ENCODE data around the gene DNAH5. TPM values are rescaled to one million over a fixed set of nuclear protein-coding genes. Genes with fewer than 3 reads are reported as not detected.

Gene DNAH5, protein sequence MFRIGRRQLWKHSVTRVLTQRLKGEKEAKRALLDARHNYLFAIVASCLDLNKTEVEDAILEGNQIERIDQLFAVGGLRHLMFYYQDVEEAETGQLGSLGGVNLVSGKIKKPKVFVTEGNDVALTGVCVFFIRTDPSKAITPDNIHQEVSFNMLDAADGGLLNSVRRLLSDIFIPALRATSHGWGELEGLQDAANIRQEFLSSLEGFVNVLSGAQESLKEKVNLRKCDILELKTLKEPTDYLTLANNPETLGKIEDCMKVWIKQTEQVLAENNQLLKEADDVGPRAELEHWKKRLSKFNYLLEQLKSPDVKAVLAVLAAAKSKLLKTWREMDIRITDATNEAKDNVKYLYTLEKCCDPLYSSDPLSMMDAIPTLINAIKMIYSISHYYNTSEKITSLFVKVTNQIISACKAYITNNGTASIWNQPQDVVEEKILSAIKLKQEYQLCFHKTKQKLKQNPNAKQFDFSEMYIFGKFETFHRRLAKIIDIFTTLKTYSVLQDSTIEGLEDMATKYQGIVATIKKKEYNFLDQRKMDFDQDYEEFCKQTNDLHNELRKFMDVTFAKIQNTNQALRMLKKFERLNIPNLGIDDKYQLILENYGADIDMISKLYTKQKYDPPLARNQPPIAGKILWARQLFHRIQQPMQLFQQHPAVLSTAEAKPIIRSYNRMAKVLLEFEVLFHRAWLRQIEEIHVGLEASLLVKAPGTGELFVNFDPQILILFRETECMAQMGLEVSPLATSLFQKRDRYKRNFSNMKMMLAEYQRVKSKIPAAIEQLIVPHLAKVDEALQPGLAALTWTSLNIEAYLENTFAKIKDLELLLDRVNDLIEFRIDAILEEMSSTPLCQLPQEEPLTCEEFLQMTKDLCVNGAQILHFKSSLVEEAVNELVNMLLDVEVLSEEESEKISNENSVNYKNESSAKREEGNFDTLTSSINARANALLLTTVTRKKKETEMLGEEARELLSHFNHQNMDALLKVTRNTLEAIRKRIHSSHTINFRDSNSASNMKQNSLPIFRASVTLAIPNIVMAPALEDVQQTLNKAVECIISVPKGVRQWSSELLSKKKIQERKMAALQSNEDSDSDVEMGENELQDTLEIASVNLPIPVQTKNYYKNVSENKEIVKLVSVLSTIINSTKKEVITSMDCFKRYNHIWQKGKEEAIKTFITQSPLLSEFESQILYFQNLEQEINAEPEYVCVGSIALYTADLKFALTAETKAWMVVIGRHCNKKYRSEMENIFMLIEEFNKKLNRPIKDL (N-terminal part only)
- under 1 TPM in 1 of 5 donors, not detected in 4; 0.03 TPM for total RNA-seq
- total RNA-seq (2013): under 0.01 TPM
- 0 to 0.14 (median 0) reads per million in 29 experiments for total RNA-seq

GRCh38 chr5:13944560-13945199 lies at the start of gene DNAH5:
Gene DNAH5 (minus strand): TSS chr5:13944688. CDS start chr5:13944438, 250 bp downstream.
- POLR2A ChIA-PET: no interaction called here
- Histone ChIP-seq H3K4me1 (ENCODE audit: control insufficient read depth in 1 of 2, extremely low read depth in 1 of 2, insufficient read depth in 2 of 2, low read length in 2 of 2) (no peaks in the 10 kb centered on the region), H3K36me3 (ENCODE audit: control insufficient read depth in 2 of 2, extremely low read depth in 1 of 2, insufficient read depth in 1 of 2, low read length in 1 of 2) (no peaks in the 10 kb centered on the region), H3K4me3 (ENCODE audit: control insufficient read depth in 1 of 2, extremely low read depth in 1 of 2, low read length in 1 of 2) (no peak within 1 kb of the TSS), H3K9me3 (no peaks in the 10 kb centered on the region), H3K27me3 (replicated peaks in 1 of 2; ENCODE audit: control insufficient read depth in 2 of 2, extremely low read depth in 1 of 2, insufficient read depth in 2 of 2, low read length in 1 of 2) (no peaks in the 10 kb centered on the region), H3K27ac (ENCODE audit: low read length) (no peak within 1 kb of the TSS)
- Mint-ChIP-seq H3K9me3 (peaks cover 0 to 2% (median 0%) of the 10 kb centered on the region in 3 donors), H3K36me3 (no peaks in the 10 kb centered on the region), H3K4me3 (no peak within 1 kb of the TSS), H3K4me1 (no peaks in the 10 kb centered on the region), H3K27ac (no peak within 1 kb of the TSS), H3K27me3 (no peaks in the 10 kb centered on the region)
- DNase-seq (no peak), ATAC-seq (replicated peaks in 1 of 4) (no peak)
- CTCF ChIA-PET: no interaction called here
- 80% methylated on average over 1 of the region's 4 CpGs for WGBS (ENCODE audit: insufficient coverage)

GRCh38 chr5:13993926-13994325 lies 49.4 kb upstream of the DNAH5 start:
- no peak for ATAC-seq (replicated peaks in 1 of 4)
- Histone ChIP-seq H3K36me3 (ENCODE audit: control insufficient read depth in 2 of 2, extremely low read depth in 1 of 2, insufficient read depth in 1 of 2, low read length in 1 of 2) (no peaks in the 10 kb centered on the region), H3K27me3 (replicated peaks in 1 of 2; ENCODE audit: control insufficient read depth in 2 of 2, extremely low read depth in 1 of 2, insufficient read depth in 2 of 2, low read length in 1 of 2) (no peaks in the 10 kb centered on the region), H3K4me1 (ENCODE audit: control insufficient read depth in 1 of 2, extremely low read depth in 1 of 2, insufficient read depth in 2 of 2, low read length in 2 of 2) (no peaks in the 10 kb centered on the region), H3K9me3 (no peaks in the 10 kb centered on the region), H3K27ac (ENCODE audit: low read length) (no peak overlapping the region), H3K4me3 (ENCODE audit: control insufficient read depth in 1 of 2, extremely low read depth in 1 of 2, low read length in 1 of 2) (no peak overlapping the region)
- Mint-ChIP-seq H3K9me3 (peaks cover 6 to 13% (median 10%) of the 10 kb centered on the region in 3 donors), H3K4me1 (no peaks in the 10 kb centered on the region), H3K27ac (no peak overlapping the region), H3K27me3 (peaks cover 4 to 5% of the 10 kb centered on the region in 2 donors), H3K36me3 (no peaks in the 10 kb centered on the region), H3K4me3 (no peak overlapping the region)
- 70% methylated on average over 11 of the region's 11 CpGs for WGBS (ENCODE audit: insufficient coverage)
- DNase-seq: no peak
- POLR2A ChIA-PET: no interaction called here
- CTCF ChIA-PET: no interaction called here

DNA sequence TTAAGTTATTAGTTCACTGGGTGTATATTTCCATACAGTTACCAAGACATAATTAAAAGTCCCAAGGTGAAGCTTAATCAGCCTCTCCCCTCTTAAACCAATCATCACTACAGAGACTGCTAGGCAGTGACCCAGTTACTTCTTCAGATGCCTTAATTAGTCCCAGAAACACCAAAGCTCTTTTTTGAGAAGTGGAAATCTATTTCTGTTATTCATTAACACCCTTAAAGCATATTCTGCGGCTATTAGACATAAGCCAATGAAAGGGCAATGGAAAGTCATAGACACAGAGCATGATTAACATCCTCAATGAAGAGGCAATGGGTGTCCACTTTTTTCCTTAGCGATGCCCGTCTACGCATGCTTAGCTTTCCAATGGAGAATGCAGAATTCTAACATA lies 48.3 kb upstream of the DNAH5 start:
- Mint-ChIP-seq H3K9me3 (peaks cover 6 to 13% (median 10%) of the 10 kb centered on the region in 3 donors), H3K27ac (no peak overlapping the region), H3K4me1 (no peaks in the 10 kb centered on the region), H3K4me3 (no peak overlapping the region), H3K36me3 (no peaks in the 10 kb centered on the region), H3K27me3 (peaks cover 4 to 8% of the 10 kb centered on the region in 2 donors)
- ATAC-seq (replicated peaks in 1 of 4) (no peak), DNase-seq (no peak)
- ChIA-PET CTCF (no interaction called here), POLR2A (no interaction called here)
- Histone ChIP-seq H3K4me1 (ENCODE audit: control insufficient read depth in 1 of 2, extremely low read depth in 1 of 2, insufficient read depth in 2 of 2, low read length in 2 of 2) (no peaks in the 10 kb centered on the region), H3K4me3 (ENCODE audit: control insufficient read depth in 1 of 2, extremely low read depth in 1 of 2, low read length in 1 of 2) (no peak overlapping the region), H3K27me3 (replicated peaks in 1 of 2; ENCODE audit: control insufficient read depth in 2 of 2, extremely low read depth in 1 of 2, insufficient read depth in 2 of 2, low read length in 1 of 2) (no peaks in the 10 kb centered on the region), H3K36me3 (ENCODE audit: control insufficient read depth in 2 of 2, extremely low read depth in 1 of 2, insufficient read depth in 1 of 2, low read length in 1 of 2) (no peaks in the 10 kb centered on the region), H3K27ac (ENCODE audit: low read length) (no peak overlapping the region), H3K9me3 (no peaks in the 10 kb centered on the region)
- 80% methylated on average over 1 of the region's 4 CpGs for WGBS (ENCODE audit: insufficient coverage)

- 44% methylated on average over 1 of the region's 3 CpGs for WGBS (ENCODE audit: insufficient coverage)
- CTCF ChIA-PET: no interaction called here
- H3K36me3 Mint-ChIP-seq: no peaks in the 10 kb centered on the region
- no peaks in the 10 kb centered on the region for H3K9me3 ChIP-seq
- POLR2A ChIA-PET: no interaction called here
- DNase-seq: no peak
- no peak overlapping the region for H3K4me3 ChIP-seq (ENCODE audit: control insufficient read depth in 1 of 2, extremely low read depth in 1 of 2, low read length in 1 of 2)
- ATAC-seq (replicated peaks in 1 of 4): no peak
- H3K4me3 Mint-ChIP-seq: no peak overlapping the region
- no peaks in the 10 kb centered on the region for H3K4me1 ChIP-seq (ENCODE audit: control insufficient read depth in 1 of 2, extremely low read depth in 1 of 2, insufficient read depth in 2 of 2, low read length in 2 of 2)
- H3K27ac Mint-ChIP-seq: no peak overlapping the region
- H3K36me3 ChIP-seq (ENCODE audit: control insufficient read depth in 2 of 2, extremely low read depth in 1 of 2, insufficient read depth in 1 of 2, low read length in 1 of 2): no peaks in the 10 kb centered on the region
- H3K27me3 Mint-ChIP-seq: peaks cover 4 to 8% of the 10 kb centered on the region in 2 donors
- peaks cover 2 to 5% (median 2%) of the 10 kb centered on the region in 3 donors for H3K9me3 Mint-ChIP-seq
- no peaks in the 10 kb centered on the region for H3K27me3 ChIP-seq (replicated peaks in 1 of 2; ENCODE audit: control insufficient read depth in 2 of 2, extremely low read depth in 1 of 2, insufficient read depth in 2 of 2, low read length in 1 of 2)
- H3K4me1 Mint-ChIP-seq: no peaks in the 10 kb centered on the region
- no peak overlapping the region for H3K27ac ChIP-seq (ENCODE audit: low read length)
These were observed 46.9 kb upstream of the DNAH5 start for GRCh38 chr5:13991365-13991764.

- WGBS (ENCODE audit: insufficient coverage): 93% methylated on average over 2 of the region's 2 CpGs
- H3K4me3 ChIP-seq (ENCODE audit: control insufficient read depth in 1 of 2, extremely low read depth in 1 of 2, low read length in 1 of 2): no peak overlapping the region
- H3K4me1 ChIP-seq (ENCODE audit: control insufficient read depth in 1 of 2, extremely low read depth in 1 of 2, insufficient read depth in 2 of 2, low read length in 2 of 2): no peaks in the 10 kb centered on the region
- ChIA-PET CTCF (no interaction called here), POLR2A (no interaction called here)
- H3K36me3 ChIP-seq (ENCODE audit: control insufficient read depth in 2 of 2, extremely low read depth in 1 of 2, insufficient read depth in 1 of 2, low read length in 1 of 2): no peaks in the 10 kb centered on the region
- Mint-ChIP-seq H3K27ac (no peak overlapping the region), H3K4me3 (no peak overlapping the region), H3K4me1 (no peaks in the 10 kb centered on the region), H3K9me3 (peaks cover 0 to 3% (median 2%) of the 10 kb centered on the region in 3 donors), H3K36me3 (no peaks in the 10 kb centered on the region), H3K27me3 (peaks cover 4 to 8% of the 10 kb centered on the region in 2 donors)
- peaks cover 0 to 1% of the 10 kb centered on the region in 2 experiments for H3K27me3 ChIP-seq (replicated peaks in 1 of 2; ENCODE audit: control insufficient read depth in 2 of 2, extremely low read depth in 1 of 2, insufficient read depth in 2 of 2, low read length in 1 of 2)
- no peak overlapping the region for H3K27ac ChIP-seq (ENCODE audit: low read length)
- ATAC-seq (replicated peaks in 1 of 4) (no peak), DNase-seq (no peak)
- H3K9me3 ChIP-seq: no peaks in the 10 kb centered on the region
These were observed 46.4 kb upstream of the DNAH5 start for GRCh38 chr5:13990896-13991295.

DNA sequence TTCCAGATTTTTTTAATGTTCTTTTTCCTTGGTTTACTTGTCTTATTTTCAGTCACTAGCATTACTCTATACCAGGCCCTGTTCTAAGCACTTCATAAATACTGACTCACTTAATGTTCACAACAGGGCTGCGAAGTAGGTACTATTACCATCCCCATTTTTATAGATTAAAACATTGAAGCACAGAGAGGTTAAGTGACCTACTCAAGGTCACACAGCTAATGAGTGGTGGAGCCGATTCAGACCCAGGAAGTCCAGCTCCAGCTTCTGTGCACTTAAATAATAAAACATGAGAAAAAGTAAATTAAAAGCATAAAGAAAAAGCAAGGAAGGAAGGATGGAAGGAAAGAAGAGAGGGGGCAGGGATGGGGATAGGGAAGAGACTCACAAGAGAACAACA lies 45.3 kb upstream of the DNAH5 start:
- Histone ChIP-seq H3K27me3 (replicated peaks in 1 of 2; ENCODE audit: control insufficient read depth in 2 of 2, extremely low read depth in 1 of 2, insufficient read depth in 2 of 2, low read length in 1 of 2) (peaks cover 0 to 4% of the 10 kb centered on the region in 2 experiments), H3K9me3 (no peaks in the 10 kb centered on the region), H3K27ac (ENCODE audit: low read length) (no peak overlapping the region), H3K36me3 (ENCODE audit: control insufficient read depth in 2 of 2, extremely low read depth in 1 of 2, insufficient read depth in 1 of 2, low read length in 1 of 2) (no peaks in the 10 kb centered on the region), H3K4me3 (ENCODE audit: control insufficient read depth in 1 of 2, extremely low read depth in 1 of 2, low read length in 1 of 2) (no peak overlapping the region), H3K4me1 (ENCODE audit: control insufficient read depth in 1 of 2, extremely low read depth in 1 of 2, insufficient read depth in 2 of 2, low read length in 2 of 2) (no peaks in the 10 kb centered on the region)
- Mint-ChIP-seq H3K36me3 (no peaks in the 10 kb centered on the region), H3K4me3 (no peak overlapping the region), H3K4me1 (no peaks in the 10 kb centered on the region), H3K27ac (no peak overlapping the region), H3K27me3 (peaks cover 4 to 8% of the 10 kb centered on the region in 2 donors), H3K9me3 (no peaks in the 10 kb centered on the region)
- no peak for DNase-seq
- ATAC-seq (replicated peaks in 1 of 4): no peak
- ChIA-PET POLR2A (no interaction called here), CTCF (no interaction called here)
- WGBS (ENCODE audit: insufficient coverage): no CpG with 5 or more reads among the region's 2 CpGs
